Measurements from ENCODE around the gene ANKIB1.

- TF ChIP-seq CTCF (IDR thresholded peaks at IDR 0.05), result no peak
- TF ChIP-seq RXRA (IDR thresholded peaks at IDR 0.05; ENCODE audit: borderline replicate concordance, low read depth), result no peak
- TF ChIP-seq USF2 (IDR thresholded peaks at IDR 0.05; ENCODE audit: borderline replicate concordance, low read depth, low read length), result no peak
- no peak for TF ChIP-seq TAF1 (IDR thresholded peaks at IDR 0.05; ENCODE audit: borderline replicate concordance, low read depth, low read length)
- no peak for TF ChIP-seq GABPA (IDR thresholded peaks at IDR 0.05; ENCODE audit: low read depth)
- no peak for TF ChIP-seq FOXM1 (IDR thresholded peaks at IDR 0.05; ENCODE audit: low read depth)
- TF ChIP-seq MAX (IDR thresholded peaks at IDR 0.05; ENCODE audit: low read depth), result no peak
- TF ChIP-seq MXI1 (IDR thresholded peaks at IDR 0.05; ENCODE audit: low read depth, low read length), result no peak
- no peak for TF ChIP-seq POLR2AphosphoS5 (IDR thresholded peaks at IDR 0.05; ENCODE audit: low read depth, low read length)
- no peak for TF ChIP-seq NRF1 (IDR thresholded peaks at IDR 0.05; ENCODE audit: low read depth, low read length)
- TF ChIP-seq CHD2 (IDR thresholded peaks at IDR 0.05; ENCODE audit: low read length, partially characterized antibody), result no peak
- no peak for TF ChIP-seq RCOR1 (IDR thresholded peaks at IDR 0.05; ENCODE audit: low read length)
Measured at GRCh38 chr7:92297736-92298135, 52.0 kb downstream of the ANKIB1 start.
